ENCODE measurements around the gene MYO15B. TPM values are rescaled to one million over a fixed set of nuclear protein-coding genes. Genes with fewer than 3 reads are reported as not detected.

The MYO15B gene
- total RNA-seq, 4 donors from 2014 or later, result 4.5 to 34.6 (median 14.3) TPM

DNA sequence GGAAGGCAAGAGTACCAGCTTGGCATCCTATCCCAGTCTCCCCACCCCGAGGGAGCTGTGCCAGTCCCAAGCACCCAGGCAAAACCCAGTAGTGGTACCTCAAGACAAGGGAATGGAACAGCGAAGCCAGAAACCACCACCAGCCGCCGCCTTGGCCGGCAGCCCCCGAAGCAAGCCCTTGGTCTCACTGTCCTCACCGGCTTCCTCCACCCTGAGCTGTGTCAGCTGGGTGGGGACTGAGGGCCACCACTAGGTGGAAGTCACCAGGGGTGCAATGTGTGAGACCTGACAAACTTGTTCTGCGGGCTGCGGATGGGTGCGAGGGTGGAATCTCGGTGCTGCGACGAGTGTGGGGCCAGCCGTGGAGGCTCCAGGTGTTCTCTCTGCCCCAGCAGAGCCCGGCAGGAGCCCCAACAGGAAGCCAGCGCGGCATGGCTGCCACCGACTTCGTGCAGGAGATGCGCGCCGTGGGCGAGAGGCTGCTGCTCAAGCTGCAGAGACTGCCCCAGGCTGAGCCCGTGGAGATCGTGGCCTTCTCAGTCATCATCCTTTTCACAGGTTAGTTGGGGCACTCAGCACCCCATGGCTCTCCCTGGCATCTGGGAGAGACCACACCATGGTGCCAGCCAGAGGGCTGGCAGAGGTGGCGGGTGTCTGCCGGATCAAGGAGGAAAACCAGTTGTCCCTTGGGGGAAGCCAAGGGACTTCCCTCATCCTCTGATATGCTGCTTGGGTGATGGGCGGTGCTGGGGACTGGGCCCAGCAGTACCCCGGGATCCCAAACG lies 52.4 kb downstream of the MYO15B start:
- intact Hi-C loops (cut with DNase I; ENCODE audit: low total_unique reads), result loop anchor here (10.0 kb wide), 1 partner anchor 55 kb away; no protein-coding TSS in a partner anchor
- Histone ChIP-seq H3K9me3 (no peaks in the 10 kb centered on the region), H3K27ac (no peak overlapping the region), H3K4me3 (no peak overlapping the region), H3K4me1 (peaks cover 15 to 16% of the 10 kb centered on the region in 2 donors), H3K27me3 (no peaks in the 10 kb centered on the region), H3K36me3 (peaks cover 0 to 4% of the 10 kb centered on the region in 2 donors)
- TF ChIP-seq, protein P1, sequence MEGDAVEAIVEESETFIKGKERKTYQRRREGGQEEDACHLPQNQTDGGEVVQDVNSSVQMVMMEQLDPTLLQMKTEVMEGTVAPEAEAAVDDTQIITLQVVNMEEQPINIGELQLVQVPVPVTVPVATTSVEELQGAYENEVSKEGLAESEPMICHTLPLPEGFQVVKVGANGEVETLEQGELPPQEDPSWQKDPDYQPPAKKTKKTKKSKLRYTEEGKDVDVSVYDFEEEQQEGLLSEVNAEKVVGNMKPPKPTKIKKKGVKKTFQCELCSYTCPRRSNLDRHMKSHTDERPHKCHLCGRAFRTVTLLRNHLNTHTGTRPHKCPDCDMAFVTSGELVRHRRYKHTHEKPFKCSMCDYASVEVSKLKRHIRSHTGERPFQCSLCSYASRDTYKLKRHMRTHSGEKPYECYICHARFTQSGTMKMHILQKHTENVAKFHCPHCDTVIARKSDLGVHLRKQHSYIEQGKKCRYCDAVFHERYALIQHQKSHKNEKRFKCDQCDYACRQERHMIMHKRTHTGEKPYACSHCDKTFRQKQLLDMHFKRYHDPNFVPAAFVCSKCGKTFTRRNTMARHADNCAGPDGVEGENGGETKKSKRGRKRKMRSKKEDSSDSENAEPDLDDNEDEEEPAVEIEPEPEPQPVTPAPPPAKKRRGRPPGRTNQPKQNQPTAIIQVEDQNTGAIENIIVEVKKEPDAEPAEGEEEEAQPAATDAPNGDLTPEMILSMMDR (IDR thresholded peaks at IDR 0.05 in 4 of 5, conservative IDR thresholded peaks at IDR 0.05 in 1 of 5), result no peak
- no peak for TF ChIP-seq POLR2A (IDR thresholded peaks at IDR 0.05)
- ATAC-seq (no peak), DNase-seq (no peak)
- in situ Hi-C loops (cut with MboI; ENCODE audit: low sequenced_read_pairs in 4 of 4), result loop anchor here in 1 of 4 donors (10.0 kb wide), 1 partner anchor 105 kb away; no protein-coding TSS in a partner anchor

DNA sequence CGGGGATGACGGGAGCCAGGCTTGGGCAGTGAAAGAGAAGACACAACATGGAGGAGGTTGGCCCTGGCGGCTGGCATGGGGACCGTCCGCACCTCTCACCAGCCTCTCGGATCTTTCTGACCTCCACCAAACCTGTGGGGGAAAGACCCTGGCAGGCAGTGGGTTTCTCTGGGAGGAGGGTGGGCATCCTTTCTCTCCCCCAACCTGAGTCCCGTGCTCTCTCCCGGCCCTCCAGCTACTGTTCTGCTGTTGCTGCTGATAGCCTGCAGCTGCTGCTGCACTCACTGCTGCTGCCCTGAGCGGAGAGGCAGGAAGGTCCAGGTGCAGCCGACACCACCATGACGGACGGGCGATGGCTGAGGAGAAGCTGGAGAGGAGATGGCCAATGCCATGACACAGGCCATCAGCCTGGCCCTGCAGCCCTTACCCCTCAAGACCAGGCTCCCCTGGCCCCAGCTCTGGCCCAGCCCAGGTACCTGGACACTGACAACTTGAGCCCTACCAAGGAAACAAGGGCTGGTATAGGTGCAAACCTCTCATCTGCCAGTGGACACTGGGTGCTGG lies 53.0 kb downstream of the MYO15B start:
- TF ChIP-seq POLR2A (IDR thresholded peaks at IDR 0.05), result no peak
- TF ChIP-seq, protein P1 (IDR thresholded peaks at IDR 0.05 in 4 of 5, conservative IDR thresholded peaks at IDR 0.05 in 1 of 5), result no peak
- ATAC-seq (no peak), DNase-seq (no peak)
- H3K4me3 ChIP-seq, result no peak overlapping the region
- intact Hi-C loops (cut with DNase I; ENCODE audit: low total_unique reads) (no loop called here), in situ Hi-C loops (cut with MboI; ENCODE audit: low sequenced_read_pairs in 4 of 4) (no loop called here)
- H3K27me3 ChIP-seq, result no peaks in the 10 kb centered on the region
- no peaks in the 10 kb centered on the region for H3K9me3 ChIP-seq
- peaks cover 0 to 4% of the 10 kb centered on the region in 2 donors for H3K36me3 ChIP-seq
- H3K27ac ChIP-seq, result no peak overlapping the region
- peaks cover 14% of the 10 kb centered on the region in 2 donors for H3K4me1 ChIP-seq

DNA sequence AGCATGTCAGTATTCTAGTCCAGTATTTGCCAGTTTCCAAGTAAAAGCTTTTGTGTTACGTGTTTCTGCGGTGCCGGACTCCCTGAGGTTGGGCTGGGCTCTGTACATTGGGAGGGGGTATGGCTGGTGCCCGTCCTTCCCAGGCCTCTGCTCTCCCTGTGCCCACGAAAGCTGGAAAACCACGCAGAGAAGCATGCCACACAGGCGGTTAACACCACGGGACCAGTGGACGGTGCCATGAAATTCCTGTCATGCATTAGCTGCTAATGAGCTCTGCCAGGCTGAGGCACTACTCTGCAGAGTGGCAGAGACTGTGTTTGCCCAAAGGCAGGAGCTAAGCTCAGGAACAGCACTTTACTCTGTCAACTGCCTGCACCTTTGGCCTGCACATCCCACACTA lies 53.7 kb downstream of the MYO15B start:
- peaks cover 7 to 8% of the 10 kb centered on the region in 2 donors for H3K4me1 ChIP-seq

DNA sequence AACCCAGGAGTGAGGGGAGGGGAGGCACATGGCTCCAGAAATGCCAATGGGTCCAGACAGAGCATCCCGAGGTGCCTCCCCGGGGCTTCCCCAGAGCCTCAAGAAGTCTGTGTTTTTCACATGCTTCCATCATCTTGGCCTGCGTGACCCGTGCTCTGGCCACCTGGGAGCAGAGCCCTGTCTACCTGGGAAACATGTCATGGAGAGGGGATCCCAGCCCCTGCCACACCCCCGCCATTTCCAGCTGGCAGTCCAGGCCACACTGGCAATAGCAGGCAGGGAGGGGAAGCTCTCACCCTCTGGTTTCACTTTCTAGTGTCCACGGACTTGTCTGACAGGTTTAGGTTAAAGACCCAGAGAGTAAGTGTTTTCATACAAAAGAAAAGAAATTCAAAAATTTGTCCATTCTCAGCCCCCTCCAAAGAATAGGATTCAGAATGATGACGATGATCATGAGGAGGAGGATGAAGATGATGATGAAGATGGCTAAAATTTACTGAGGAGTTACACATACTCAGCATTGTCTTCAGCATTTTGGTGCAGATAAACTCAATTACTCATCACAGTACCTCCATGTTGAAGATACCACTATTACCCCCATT lies 54.7 kb downstream of the MYO15B start:
- peaks cover 0 to 4% of the 10 kb centered on the region in 2 donors for H3K36me3 ChIP-seq
- H3K27ac ChIP-seq, result no peak overlapping the region
- no peak overlapping the region for H3K4me3 ChIP-seq
- in situ Hi-C loops (cut with MboI; ENCODE audit: low sequenced_read_pairs in 4 of 4) (no loop called here), intact Hi-C loops (cut with DNase I; ENCODE audit: low total_unique reads) (no loop called here)
- TF ChIP-seq, protein P1 (IDR thresholded peaks at IDR 0.05 in 4 of 5, conservative IDR thresholded peaks at IDR 0.05 in 1 of 5), result no peak
- no peak for TF ChIP-seq POLR2A (IDR thresholded peaks at IDR 0.05)
- ATAC-seq (no peak), DNase-seq (no peak)
- H3K4me1 ChIP-seq, result no peaks in the 10 kb centered on the region
- H3K9me3 ChIP-seq, result no peaks in the 10 kb centered on the region
- H3K27me3 ChIP-seq, result no peaks in the 10 kb centered on the region

More for the DNA sequence above, 53.7 kb downstream of the MYO15B start:
- Histone ChIP-seq H3K9me3 (no peaks in the 10 kb centered on the region), H3K27ac (no peak overlapping the region), H3K27me3 (no peaks in the 10 kb centered on the region), H3K4me3 (no peak overlapping the region), H3K36me3 (peaks cover 0 to 4% of the 10 kb centered on the region in 2 donors)
- no peak for ATAC-seq
- in situ Hi-C loops (cut with MboI; ENCODE audit: low sequenced_read_pairs in 4 of 4) (no loop called here), intact Hi-C loops (cut with DNase I; ENCODE audit: low total_unique reads) (no loop called here)
- TF ChIP-seq POLR2A (IDR thresholded peaks at IDR 0.05), result no peak
- TF ChIP-seq, protein P1 (IDR thresholded peaks at IDR 0.05 in 4 of 5, conservative IDR thresholded peaks at IDR 0.05 in 1 of 5), result no peak
- no peak for DNase-seq
